ENCODE results near the gene PTPN14.

The PTPN14 gene

DNA sequence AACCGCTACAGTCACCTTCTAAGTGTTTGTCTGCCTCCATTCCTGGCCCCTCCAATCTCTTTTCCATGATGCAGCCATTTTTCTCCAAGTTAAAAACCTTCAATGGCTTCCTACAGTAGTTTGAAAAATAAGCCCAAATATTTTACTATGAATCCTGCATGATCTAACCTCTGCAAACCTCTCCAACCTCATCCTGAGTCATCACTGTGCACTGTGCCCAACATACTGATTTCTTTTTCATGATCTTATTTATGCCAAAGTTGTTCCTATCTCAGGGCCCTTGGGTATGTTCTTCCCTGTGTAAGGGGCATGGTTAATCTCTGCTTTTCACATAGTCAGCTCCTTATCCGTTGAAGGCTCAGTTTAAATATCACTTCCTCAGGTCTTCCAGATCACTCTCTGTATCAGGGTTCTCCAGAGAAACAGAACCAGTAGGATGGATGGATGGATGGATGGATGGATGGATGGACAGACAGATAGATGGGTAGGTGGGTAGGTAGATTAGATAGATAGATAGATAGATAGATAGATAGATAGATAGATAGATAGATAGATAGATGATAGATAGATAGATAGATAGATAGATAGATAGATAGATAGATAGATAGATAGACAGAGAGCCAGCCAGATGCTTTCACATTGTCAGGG lies 18.1 kb upstream of the PTPN14 start:
- FAIRE-seq (no peak), DNase-seq (ENCODE audit: extremely low spot score, insufficient read length, low read depth) (no peak)

DNA sequence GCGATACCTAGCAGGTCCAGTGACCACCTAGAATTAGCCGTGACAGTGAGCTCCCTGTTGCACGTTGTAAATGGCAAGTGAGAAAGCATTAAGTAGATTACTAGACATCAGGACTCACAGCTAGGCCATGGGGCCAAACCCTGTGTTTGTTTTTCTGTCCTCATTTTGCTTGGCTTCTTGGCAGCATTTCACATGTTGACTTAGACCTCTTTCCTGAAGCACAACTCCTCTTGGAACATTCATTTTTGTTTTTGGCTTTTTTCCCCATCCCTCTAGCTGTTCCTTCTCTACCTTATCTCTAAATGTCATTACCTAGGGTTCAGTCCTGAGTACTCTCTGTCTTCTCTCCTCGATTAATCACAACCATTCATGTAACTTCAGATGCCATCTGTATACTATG lies 16.9 kb upstream of the PTPN14 start:
- FAIRE-seq (no peak), DNase-seq (ENCODE audit: extremely low spot score, insufficient read length, low read depth) (no peak)

DNA sequence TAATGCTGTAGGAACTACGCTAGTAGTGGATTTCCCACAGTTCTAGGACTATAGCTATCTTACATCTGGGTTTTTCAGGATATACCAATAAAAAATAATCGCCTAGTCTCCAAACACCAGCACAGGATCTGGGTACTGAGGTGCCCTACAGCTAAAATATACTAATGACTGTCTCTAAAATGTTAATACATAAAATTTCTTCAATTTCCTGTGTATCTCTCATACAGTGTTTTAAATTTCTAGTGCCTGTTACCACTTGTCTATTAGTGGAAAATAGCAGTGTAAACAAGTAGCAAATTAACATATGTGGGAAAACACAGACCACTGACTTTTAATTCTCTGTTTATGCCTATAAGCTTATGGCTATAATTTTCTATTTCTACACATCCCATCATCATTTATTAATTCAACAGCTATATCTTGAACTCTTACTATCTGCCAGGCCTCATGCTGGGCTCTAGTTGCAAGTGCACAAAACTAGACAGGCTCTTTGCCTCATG lies 16.1 kb upstream of the PTPN14 start:
- no peak for FAIRE-seq
- DNase-seq (ENCODE audit: extremely low spot score, insufficient read length, low read depth) = no peak

DNA sequence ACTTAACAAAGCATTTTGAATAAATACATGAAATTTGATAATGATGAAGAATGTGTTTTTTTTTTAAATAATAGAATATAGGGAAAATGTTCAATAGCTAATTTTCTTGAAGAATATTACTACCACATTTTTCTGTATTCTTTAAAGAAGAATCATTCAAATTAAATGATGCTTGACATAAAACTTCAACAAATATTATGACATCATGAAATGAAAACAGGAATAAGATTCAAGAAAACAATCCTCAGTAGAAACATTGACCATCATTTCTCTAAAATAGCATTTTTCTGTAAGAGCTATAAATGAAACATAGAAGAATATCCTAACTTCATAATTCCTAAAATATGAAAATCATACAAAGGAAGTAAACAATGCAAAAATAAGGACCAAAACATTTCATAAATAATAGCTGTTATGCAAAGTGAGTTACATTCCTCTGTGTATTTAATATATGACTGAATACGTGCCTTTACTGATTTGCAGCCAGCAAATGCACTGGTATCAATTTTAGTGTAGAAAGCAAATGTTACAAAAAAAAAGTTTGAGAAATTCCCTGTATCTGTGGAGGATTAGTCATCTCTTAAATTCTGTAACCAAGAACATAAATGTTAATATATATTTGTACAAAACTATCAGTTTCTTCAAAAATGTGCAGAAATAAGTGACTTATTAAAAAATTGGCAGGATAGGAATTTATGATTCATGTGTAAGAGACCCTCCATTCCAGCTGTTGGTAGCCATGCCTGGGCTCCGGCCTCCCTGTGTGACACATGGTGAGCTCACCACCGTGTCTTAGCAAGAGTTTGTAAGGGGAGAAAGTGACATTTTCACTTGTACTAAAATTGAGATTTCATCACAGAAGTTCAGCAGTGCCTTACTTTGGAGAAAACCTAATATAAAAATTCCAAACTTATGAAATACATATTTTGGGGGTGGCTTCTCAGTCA lies 15.0 kb upstream of the PTPN14 start:
- FAIRE-seq = no peak

DNA sequence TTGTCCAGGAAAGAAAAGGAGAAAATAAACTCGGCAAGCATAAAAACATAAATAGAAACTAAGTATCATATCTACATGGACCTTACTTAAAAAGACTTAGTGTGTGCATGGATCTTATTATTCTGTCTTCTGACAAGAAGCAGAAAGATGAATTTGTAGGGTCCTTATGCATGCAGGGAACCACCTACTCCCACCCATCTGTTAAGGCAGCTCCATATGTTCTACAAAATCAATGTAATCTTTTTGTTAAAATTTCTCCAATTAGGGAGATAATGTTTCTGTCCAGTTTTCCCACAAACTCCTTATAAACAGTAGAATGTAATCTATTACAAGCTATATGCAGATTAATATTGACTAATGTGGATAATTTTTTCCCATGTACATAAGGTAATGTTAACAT lies 13.9 kb upstream of the PTPN14 start:
- no peak for DNase-seq (ENCODE audit: extremely low spot score, insufficient read length, low read depth)
- FAIRE-seq = no peak

More for the DNA sequence above, 15.0 kb upstream of the PTPN14 start:
- no peak for DNase-seq (ENCODE audit: extremely low spot score, insufficient read length, low read depth)

GRCh38 chr1:214563881-214564280 lies 12.5 kb upstream of the PTPN14 start:
- FAIRE-seq = no peak
- DNase-seq (ENCODE audit: extremely low spot score, insufficient read length, low read depth) = no peak

- peak; percentile 15 for FAIRE-seq
Measured at GRCh38 chr1:214557952-214558735, 6.7 kb upstream of the PTPN14 start.

DNA sequence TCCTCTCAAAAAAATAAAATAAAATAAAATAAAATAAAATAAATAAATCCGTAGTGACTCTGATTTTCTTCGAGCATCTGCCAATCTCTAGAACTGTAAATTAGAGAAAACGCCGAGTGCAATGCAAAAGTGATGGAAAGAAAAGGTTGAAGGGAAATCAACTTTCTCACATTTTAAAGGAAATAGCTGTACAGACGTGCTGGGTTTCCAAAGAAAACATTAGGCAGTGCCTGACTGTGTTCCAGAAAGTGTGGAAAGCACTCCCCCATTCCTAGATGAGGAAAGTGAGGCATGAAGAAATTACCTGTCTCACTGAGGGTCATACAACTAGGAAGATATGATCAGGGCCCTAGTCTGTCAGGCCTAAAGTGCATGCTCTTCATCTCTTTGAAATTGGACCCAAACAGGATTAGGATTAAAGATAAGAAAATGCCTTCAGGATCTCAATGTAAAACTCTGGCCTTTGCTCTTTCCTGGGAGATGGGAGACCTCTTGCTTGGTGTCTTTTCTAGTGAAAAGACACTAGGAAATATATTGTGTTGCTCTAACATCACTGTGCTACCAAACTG lies 1.8 kb upstream of the PTPN14 start:
- FAIRE-seq = no peak
- no peak for DNase-seq (ENCODE audit: extremely low spot score, insufficient read length, low read depth)

More at GRCh38 chr1:214557952-214558735, 6.7 kb upstream of the PTPN14 start:
- no peak for DNase-seq (ENCODE audit: extremely low spot score, insufficient read length, low read depth)

DNA sequence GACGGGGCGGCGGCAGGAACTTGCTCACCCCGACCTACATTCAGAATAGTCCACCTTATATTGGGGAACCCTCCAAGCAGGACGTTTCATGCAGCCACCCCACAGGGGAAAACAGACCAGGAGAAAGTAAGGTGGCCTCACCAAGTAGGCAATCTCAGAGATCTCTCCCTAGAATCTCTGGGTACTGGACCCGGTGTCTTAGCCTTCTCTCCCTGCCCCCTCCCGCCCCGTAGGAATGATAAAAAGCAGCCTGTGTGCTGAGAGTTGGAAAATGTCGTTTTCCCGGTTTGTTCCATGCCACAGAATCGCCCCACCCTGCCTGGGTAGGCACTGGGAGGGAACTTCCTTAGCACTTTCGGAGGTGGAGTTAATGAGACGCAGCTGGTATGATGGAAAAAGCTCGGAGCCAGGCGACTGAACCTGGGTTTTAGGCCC lies 789 bp upstream of the PTPN14 start:
- FAIRE-seq (no peak), DNase-seq (ENCODE audit: extremely low spot score, insufficient read length, low read depth) (no peak)

GRCh38 chr1:214550857-214551435 lies 456 bp downstream of the PTPN14 start:
- DNase-seq (ENCODE audit: extremely low spot score, insufficient read length, low read depth) = no peak
- no peak for FAIRE-seq

- DNase-seq (ENCODE audit: extremely low spot score, insufficient read length, low read depth) (no peak), FAIRE-seq (no peak)
Measured at GRCh38 chr1:214550013-214550856, 1.2 kb downstream of the PTPN14 start.

- FAIRE-seq = no peak
- no peak for DNase-seq (ENCODE audit: extremely low spot score, insufficient read length, low read depth)
Measured at GRCh38 chr1:214549604-214550003, 1.8 kb downstream of the PTPN14 start.

GRCh38 chr1:214548988-214549387 lies 2.4 kb downstream of the PTPN14 start:
- FAIRE-seq = no peak
- no peak for DNase-seq (ENCODE audit: extremely low spot score, insufficient read length, low read depth)

GRCh38 chr1:214548271-214548670 lies 3.1 kb downstream of the PTPN14 start:
- no peak for DNase-seq (ENCODE audit: extremely low spot score, insufficient read length, low read depth)
- no peak for FAIRE-seq

- no peak for FAIRE-seq
- DNase-seq (ENCODE audit: extremely low spot score, insufficient read length, low read depth) = no peak
Measured at GRCh38 chr1:214547747-214548146, 3.7 kb downstream of the PTPN14 start.

GRCh38 chr1:214546886-214547641 lies 4.3 kb downstream of the PTPN14 start:
- FAIRE-seq (no peak), DNase-seq (ENCODE audit: extremely low spot score, insufficient read length, low read depth) (no peak)

DNA sequence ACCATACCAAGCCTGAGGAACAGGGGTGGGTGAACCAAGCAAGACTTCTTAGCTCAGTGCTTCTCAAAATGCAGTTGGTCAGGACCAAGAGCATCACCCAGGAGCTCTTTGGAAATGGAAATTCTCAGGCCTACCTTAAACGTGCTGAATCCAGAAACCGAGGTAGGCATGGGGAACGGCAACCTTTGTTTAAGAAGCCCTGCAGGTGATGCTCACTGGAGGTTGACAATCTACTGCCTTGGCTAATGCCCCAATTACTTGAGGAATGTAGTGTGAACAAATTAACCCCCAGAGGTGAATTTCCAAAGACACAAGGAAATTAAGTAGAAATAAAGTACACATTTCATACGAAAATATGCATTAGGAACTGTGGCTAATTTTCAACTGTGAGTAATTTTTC lies 5.3 kb downstream of the PTPN14 start:
- FAIRE-seq (no peak), DNase-seq (ENCODE audit: extremely low spot score, insufficient read length, low read depth) (no peak)

DNA sequence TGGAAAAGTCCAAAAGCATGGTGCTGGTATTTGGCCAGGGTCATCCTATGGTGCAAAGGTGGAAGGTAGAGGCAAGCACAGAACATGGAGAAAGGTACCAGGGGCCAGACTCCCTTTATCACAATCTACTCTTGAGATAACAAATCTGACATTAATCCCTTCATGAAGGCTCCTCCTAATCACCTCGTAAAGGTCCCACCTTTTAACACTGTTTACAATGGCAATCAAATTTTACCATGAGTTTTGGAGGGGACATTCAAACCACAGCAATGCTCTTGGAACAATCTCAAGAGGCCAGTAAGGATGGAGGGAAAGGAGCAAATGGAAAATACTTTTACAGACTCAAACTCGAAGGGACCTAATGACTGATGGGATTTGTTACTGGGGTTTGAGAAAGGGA lies 6.1 kb downstream of the PTPN14 start:
- FAIRE-seq = no peak

More for the DNA sequence above, 6.1 kb downstream of the PTPN14 start:
- no peak for DNase-seq (ENCODE audit: extremely low spot score, insufficient read length, low read depth)
